ACC112 (cell line): ENCODE data around the gene PLPPR2.
"Not testable (repeated sequence)": the region's sequence is repeated elsewhere in the genome, so short reads cannot be mapped to it uniquely, and the experiment has no call there.

ENCODE experiments used
- H2AFZ ChIP-seq: fragments of 200-600 bp; sonication (generic); one replicate; pipeline ENCODE4 v1.6.0; 2017; ENCODE audit warnings: antibody characterized with exemption, low read length; ENCODE audit not compliant: unreplicated experiment
- H3K27ac ChIP-seq: fragments of 200-600 bp; sonication (generic); 2 replicates; pipeline ENCODE4 v1.5.1; 2014; ENCODE audit warnings: low read depth, mild to moderate bottlenecking, antibody characterized with exemption, low read length, moderate library complexity
- H3K27me3 ChIP-seq: fragments of 200-600 bp; sonication (generic); 2 replicates; pipeline ENCODE4 v1.6.1; 2014; ENCODE audit warnings: mild to moderate bottlenecking, antibody characterized with exemption, low read length, moderate library complexity, mixed read lengths; ENCODE audit not compliant: insufficient read depth
- H3K36me3 ChIP-seq: fragments of 200-600 bp; sonication (generic); 2 replicates; pipeline ENCODE4 v1.6.1; 2016; ENCODE audit warnings: mild to moderate bottlenecking, antibody characterized with exemption, low read length, moderate library complexity, mixed read lengths; ENCODE audit not compliant: insufficient read depth
- H3K4me1 ChIP-seq: fragments of 200-600 bp; sonication (generic); one replicate; pipeline ENCODE4 v1.6.1; 2016; ENCODE audit warnings: low read length, mixed read lengths; ENCODE audit not compliant: insufficient read depth, unreplicated experiment, control insufficient read depth
- H3K4me3 ChIP-seq: fragments of 200-600 bp; sonication (generic); 2 replicates; pipeline ENCODE4 v1.5.1; 2014; ENCODE audit warnings: mild to moderate bottlenecking, low read depth, low read length
- H3K79me2 ChIP-seq: fragments of 200-600 bp; sonication (generic); one replicate; pipeline ENCODE4 v1.6.0; 2016; ENCODE audit warnings: low read length; ENCODE audit not compliant: control insufficient read depth, unreplicated experiment, insufficient read depth

Gene PLPPR2

DNA sequence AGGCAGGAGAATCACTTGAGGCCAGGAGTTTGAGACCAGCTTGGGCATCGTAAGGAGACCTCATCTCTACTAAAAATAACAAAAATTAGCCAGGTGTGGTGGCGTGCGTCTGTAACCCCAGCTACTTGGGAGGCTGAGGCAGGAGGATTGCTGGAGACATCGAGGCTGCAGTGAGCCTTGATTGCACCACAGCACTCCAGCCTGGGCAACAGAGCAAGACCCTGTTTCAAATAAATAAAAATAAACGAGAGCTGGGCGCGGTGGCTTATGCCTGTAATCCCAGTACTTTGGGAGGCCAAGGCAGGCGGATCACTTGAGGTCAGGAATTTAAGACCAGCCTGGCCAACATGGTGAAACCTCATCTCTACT lies 15.1 kb upstream of the PLPPR2 start:
- H2AFZ ChIP-seq, result not testable (repeated sequence)

DNA sequence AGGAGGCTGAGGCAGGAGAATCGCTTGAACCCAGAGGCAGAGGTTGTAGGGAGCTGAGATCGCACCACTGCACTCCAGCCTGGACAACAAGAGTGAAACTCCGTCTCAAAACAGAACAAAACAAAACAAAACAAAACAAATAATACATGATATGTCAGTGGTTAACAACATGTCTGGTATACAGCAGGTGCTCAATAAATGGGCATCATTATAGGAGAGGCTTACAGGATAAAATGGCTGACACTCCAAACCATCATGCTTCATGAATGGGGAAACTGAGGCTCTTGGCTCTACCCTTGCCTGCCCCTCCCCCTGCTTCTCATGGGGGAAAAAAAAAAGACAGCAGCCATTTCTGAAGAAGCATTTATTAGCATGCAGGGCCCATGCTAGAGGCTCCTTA lies 12.8 kb upstream of the PLPPR2 start:
- Histone ChIP-seq H3K4me3 (no peak overlapping the region), H2AFZ (no peak overlapping the region), H3K27me3 (no peaks in the 10 kb centered on the region), H3K27ac (no peak overlapping the region), H3K36me3 (0 out of 2 replicates have a peak, but pooled peaks cover 5% of the 10 kb centered on the region), H3K79me2 (peaks cover 3% of the 10 kb centered on the region), H3K4me1 (peaks cover 16% of the 10 kb centered on the region)

More for the DNA sequence above, 15.1 kb upstream of the PLPPR2 start:
- H3K36me3 ChIP-seq, H3K79me2 ChIP-seq, H3K27ac ChIP-seq, H3K27me3 ChIP-seq, H3K4me1 ChIP-seq: not testable (repeated sequence)
- H3K4me3 ChIP-seq, result peak overlapping the region; percentile 85

DNA sequence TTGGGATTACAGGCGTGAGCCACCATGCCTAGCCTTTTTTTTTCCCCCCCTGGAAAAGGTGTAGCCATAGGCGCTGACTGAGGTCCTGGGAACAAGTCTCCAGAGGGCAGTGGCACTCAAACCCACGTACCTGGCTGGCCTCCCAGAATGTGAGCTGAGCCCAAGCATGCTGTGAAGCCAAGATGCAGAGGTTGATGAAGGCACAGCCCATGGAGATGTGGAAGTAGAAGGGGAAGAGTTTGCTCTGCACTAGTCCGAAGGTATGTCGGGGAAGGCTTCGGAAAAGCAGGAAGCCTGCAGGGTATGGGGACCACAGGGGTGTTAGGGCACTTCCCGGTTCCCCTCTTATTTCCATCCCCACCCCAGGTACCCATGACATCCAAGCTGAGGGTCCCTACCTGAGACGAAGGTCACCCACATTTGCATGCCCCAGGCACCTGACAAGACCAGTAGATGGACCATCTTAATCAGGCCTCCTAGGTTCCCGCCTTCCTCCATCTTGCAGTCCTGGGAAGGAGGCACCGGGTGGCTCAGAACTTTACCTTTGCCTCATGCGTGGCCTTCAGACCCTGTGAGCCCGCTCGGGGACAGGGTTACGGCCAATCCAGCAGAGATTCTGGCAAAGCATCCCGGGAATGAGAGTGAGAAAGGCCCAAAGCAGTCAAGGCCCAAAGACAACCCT lies 10.0 kb upstream of the PLPPR2 start:
- H3K27ac ChIP-seq, result peak overlapping the region; percentile 60; the same call in 1 of the 2 replicates
- peak overlapping the region; percentile 96 for H3K4me3 ChIP-seq
- H3K4me1 ChIP-seq, result peaks cover 12% of the 10 kb centered on the region
- H3K36me3 ChIP-seq, result 0 out of 2 replicates have a peak, but pooled peaks cover 5% of the 10 kb centered on the region
- H3K79me2 ChIP-seq, result peaks cover 3% of the 10 kb centered on the region
- H3K27me3 ChIP-seq, result no peaks in the 10 kb centered on the region
- no peak overlapping the region for H2AFZ ChIP-seq

DNA sequence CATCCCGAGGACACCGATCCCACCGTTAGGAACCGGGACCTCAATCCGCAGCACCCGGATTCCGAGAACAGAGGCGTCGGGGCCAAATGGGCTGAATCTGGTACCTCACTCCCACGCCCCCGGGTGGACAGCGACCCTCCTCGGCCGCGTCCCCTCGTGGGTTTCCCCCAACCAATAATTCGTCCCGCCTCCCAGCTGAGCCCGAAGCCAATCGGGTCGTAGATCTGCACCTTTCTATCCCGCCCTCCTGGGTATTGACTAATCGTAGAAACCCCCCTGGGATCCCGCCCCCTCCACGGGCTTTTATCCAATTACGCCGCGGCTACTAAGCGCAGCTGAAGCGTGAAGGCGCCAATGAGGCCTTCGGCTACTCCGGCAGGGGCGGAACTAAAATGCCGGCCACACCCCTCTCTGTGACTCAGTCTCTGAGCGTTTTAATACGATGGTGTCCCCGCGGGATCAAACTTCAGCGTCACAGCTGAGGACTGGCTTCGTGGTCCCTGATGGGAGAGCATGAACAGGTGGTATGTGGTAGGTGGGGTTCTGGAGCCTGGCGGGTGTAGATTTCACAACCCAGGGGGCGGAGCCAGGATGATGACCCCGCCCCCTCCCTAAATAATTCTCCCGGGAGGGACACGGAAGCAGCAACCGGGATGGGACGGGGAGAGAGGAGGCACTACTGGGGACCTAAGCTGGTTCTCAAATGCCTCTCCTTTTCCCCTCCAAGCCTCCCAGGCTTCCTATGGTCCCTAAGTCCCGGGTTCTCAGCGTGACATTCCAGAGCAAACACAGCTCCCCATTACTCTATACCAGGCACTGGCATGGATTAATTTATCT lies 8.9 kb upstream of the PLPPR2 start, which contains the start of the genes CCDC159 and TMEM205:
Gene CCDC159 (plus strand): TSS at position 416 of the 837 bp plus-strand sequence. CDS start 88 bp downstream, at position 504.
Gene TMEM205 (minus strand): TSS at position 165 of the 837 bp plus-strand sequence. CDS start 649 bp downstream, outside the sequence.
- Histone ChIP-seq H3K4me1 (peaks cover 12% of the 10 kb centered on the region), H3K79me2 (peaks cover 3% of the 10 kb centered on the region), H3K27ac (peak within 1 kb of the TSS; percentile 60), H3K4me3 (peak within 1 kb of the TSS; percentile 96), H3K27me3 (no peaks in the 10 kb centered on the region), H3K36me3 (0 out of 2 replicates have a peak, but pooled peaks cover 3% of the 10 kb centered on the region), H2AFZ (peak within 1 kb of the TSS; percentile 36)

DNA sequence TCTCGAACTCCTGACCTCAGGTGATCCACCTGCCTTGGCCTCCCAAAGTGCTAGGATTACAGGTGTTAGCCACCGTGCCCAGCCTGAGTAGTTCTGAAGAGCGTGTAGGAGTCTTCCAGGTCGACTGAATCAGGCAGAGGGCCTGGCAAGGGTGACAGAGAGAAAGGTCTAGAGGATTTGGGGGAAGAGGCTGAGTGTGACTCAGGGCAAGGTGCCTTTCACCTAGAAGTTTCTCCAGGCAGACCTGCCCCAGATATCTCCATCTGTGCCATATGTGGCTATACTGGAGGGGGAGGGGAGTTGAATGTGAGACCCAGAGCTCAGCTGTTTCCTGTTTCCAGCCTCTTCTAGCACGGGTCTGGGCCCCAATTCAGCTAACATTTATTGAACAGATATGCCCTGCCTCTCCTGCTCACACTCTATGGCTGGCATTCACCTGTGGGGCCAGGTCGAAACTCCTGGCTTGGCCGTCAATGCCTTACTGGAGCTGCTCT lies 7.6 kb upstream of the PLPPR2 start:
- Histone ChIP-seq H3K27me3 (no peaks in the 10 kb centered on the region), H3K4me3 (no peak overlapping the region; the same call in 1 of the 2 replicates), H3K4me1 (peaks cover 12% of the 10 kb centered on the region), H3K27ac (no peak overlapping the region), H3K79me2 (peaks cover 3% of the 10 kb centered on the region), H2AFZ (no peak overlapping the region), H3K36me3 (no peaks in the 10 kb centered on the region)

DNA sequence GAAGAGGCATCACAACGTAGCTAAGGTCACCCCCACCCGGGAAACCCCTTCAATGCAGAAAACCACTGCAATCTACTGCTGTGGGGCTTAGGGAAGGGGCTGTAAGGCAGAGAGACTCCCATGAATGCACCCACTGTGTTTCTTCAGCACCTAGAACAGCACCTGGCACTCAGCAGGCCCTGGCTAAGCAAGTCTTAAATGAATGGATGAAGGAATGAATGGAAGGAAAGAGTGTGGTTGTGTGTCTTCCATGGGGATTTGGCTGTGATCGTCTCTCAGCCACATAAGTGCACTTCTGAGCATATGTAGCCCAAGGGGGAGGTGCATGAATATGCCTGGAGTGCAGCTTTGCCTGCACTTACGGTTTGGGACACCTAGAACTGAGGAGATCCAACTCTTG lies 6.1 kb upstream of the PLPPR2 start:
- H3K4me3 ChIP-seq, result no peak overlapping the region
- H3K27ac ChIP-seq, result no peak overlapping the region
- no peaks in the 10 kb centered on the region for H3K27me3 ChIP-seq
- H2AFZ ChIP-seq, result no peak overlapping the region
- H3K79me2 ChIP-seq, result peaks cover 3% of the 10 kb centered on the region
- no peaks in the 10 kb centered on the region for H3K36me3 ChIP-seq
- H3K4me1 ChIP-seq, result peaks cover 12% of the 10 kb centered on the region

DNA sequence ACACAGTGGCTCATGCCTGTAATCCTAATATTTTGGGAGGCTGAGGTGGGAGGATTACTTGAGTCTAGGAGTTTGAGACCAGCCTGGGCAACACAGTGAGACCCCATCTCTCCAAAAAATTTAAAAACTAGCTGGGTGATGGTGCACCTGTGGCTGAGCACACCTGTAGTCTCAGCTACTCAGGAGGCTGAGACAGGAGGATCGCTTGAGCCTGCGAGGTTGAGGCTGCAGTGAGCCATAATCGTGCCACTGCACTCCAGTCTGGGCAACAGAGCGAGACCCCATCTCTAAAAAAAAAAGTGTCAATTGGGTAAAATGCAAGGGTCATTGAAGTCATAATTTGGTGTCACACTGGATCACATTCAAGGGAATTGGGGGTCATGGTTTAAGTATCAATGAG lies 1.1 kb upstream of the PLPPR2 start:
- not testable (repeated sequence) for H3K36me3 ChIP-seq, H3K79me2 ChIP-seq, H3K4me3 ChIP-seq, H2AFZ ChIP-seq, H3K27me3 ChIP-seq, H3K27ac ChIP-seq, H3K4me1 ChIP-seq

DNA sequence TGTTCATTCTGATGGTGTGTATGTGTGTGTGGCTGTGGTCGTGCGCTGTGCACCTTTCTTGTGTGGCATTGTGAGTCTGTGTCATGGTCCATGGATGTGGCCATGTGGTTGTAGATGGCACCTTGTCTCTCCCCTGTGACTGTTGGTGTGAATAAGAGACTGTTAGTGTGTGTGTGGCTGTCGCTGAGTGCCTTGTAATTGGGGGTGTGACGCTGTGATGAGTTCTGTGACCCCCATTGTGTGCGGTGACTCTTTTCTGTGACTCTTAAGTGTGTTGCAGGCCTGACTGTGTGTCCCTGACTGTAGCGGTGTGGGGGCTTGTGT lies 804 bp downstream of the PLPPR2 start:
- no peak overlapping the region for H3K27ac ChIP-seq
- no peaks in the 10 kb centered on the region for H3K27me3 ChIP-seq
- H3K79me2 ChIP-seq, result peaks cover 7% of the 10 kb centered on the region
- H3K36me3 ChIP-seq, result no peaks in the 10 kb centered on the region
- H3K4me3 ChIP-seq, result peak overlapping the region; percentile 88
- peaks cover 8% of the 10 kb centered on the region for H3K4me1 ChIP-seq
- no peak overlapping the region for H2AFZ ChIP-seq

DNA sequence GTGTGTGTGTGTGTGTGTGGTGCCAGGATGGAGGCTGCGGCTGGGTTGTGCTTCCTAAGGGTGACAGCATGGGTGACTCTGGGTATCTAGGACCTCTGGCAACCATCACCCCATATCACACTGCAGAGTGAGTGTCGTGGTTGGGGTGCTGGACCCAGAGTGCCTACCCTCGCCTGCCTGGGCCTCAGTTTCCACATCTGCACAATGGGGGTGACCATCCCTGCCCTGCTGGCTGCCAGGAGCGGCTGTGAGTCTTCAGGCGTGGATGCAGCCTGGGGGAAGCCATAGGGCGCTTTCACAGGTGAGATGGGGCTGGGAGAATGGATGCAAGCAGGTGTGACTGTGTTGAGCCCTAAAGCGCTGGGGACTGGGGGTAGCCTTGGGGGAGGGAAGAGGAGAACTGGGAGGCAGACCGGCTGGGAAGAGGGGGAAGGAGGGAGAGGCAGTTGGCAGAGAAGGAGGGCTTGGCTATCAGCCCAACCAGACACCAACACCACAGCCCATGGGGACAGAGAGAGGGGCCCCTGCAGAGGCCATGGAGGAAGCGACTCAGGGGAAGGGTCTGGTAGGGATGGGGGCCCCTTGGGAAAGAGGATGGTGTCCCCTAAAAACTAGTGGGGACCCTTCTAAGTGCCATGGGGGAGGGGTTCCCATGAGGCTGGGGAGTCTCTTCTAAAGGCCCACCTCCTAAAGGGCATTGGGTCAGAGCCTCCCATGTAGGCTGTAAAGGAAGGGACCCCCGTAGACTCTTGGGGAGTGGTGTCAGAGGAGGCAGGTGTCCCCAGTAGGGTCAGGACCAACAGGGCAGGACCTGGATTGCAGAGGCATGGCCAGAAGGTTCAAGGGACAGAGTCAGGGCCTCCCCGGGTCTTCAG lies 1.7 kb downstream of the PLPPR2 start:
- H3K4me1 ChIP-seq, result peaks cover 8% of the 10 kb centered on the region
- no peaks in the 10 kb centered on the region for H3K36me3 ChIP-seq
- H3K4me3 ChIP-seq, result no peak overlapping the region
- peaks cover 7% of the 10 kb centered on the region for H3K79me2 ChIP-seq
- no peaks in the 10 kb centered on the region for H3K27me3 ChIP-seq
- H2AFZ ChIP-seq, result no peak overlapping the region
- H3K27ac ChIP-seq, result no peak overlapping the region

DNA sequence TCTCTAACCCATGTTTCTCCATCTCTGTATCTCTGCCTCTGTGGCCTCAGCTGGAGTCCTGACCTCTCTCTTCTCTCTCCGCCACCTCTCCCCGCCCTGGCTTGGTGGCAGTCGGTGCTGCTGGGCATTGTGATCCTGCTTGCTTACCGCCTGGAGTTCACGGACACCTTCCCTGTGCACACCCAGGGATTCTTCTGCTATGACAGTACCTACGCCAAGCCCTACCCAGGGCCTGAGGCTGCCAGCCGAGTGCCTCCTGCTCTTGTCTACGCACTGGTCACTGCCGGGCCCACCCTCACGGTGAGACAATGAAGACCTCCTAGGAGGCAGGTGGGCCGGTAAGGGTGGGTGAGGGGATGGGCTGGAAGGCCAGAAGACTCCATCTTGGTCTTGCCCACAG lies 4.2 kb downstream of the PLPPR2 start:
- H3K79me2 ChIP-seq, result peaks cover 7% of the 10 kb centered on the region
- no peak overlapping the region for H3K4me3 ChIP-seq
- H3K36me3 ChIP-seq, result no peaks in the 10 kb centered on the region
- no peak overlapping the region for H2AFZ ChIP-seq
- peaks cover 8% of the 10 kb centered on the region for H3K4me1 ChIP-seq
- no peaks in the 10 kb centered on the region for H3K27me3 ChIP-seq
- H3K27ac ChIP-seq, result no peak overlapping the region
